ENCODE results near the gene C14orf180. TPM values are rescaled to one million over a fixed set of nuclear protein-coding genes. Genes with fewer than 3 reads are reported as not detected.

The C14orf180 gene
- total and polyA plus RNA-seq, 3 donors from 2014 or later = 0.16 to 0.86 TPM; not detected in 1

- Histone ChIP-seq H3K4me3 (no peak overlapping the region), H3K36me3 (ENCODE audit: low read depth, missing control alignments) (no peaks in the 10 kb centered on the region), H3K4me1 (peaks cover 21% of the 10 kb centered on the region), H3K27ac (no peak overlapping the region), H3K27me3 (no peaks in the 10 kb centered on the region), H3K9me3 (no peaks in the 10 kb centered on the region)
- DNase-seq = peak; percentile 23
- intact Hi-C loops (cut with DNase I; ENCODE audit: low total_unique reads) = no loop called here
- 43 to 73% methylated on average over 11 to 20 of the region's 20 CpGs for WGBS, 2 donors
- TF ChIP-seq CTCF (IDR thresholded peaks at IDR 0.05) (no peak), POLR2A (IDR thresholded peaks at IDR 0.05) (no peak)
Measured at GRCh38 chr14:104582005-104582404, 2.4 kb downstream of the C14orf180 start.

GRCh38 chr14:104582662-104583061 lies 3.1 kb downstream of the C14orf180 start:
- Histone ChIP-seq H3K4me1 (peaks cover 21% of the 10 kb centered on the region), H3K36me3 (ENCODE audit: low read depth, missing control alignments) (no peaks in the 10 kb centered on the region), H3K9me3 (no peaks in the 10 kb centered on the region), H3K27me3 (no peaks in the 10 kb centered on the region), H3K4me3 (no peak overlapping the region), H3K27ac (no peak overlapping the region)
- intact Hi-C loops (cut with DNase I; ENCODE audit: low total_unique reads) = no loop called here
- TF ChIP-seq CTCF (IDR thresholded peaks at IDR 0.05) = no peak
- TF ChIP-seq POLR2A (IDR thresholded peaks at IDR 0.05) = no peak
- WGBS, 2 donors = 31 to 67% methylated on average over 5 to 12 of the region's 12 CpGs
- peak; percentile 78 for DNase-seq

GRCh38 chr14:104583424-104584306 lies 4.1 kb downstream of the C14orf180 start:
- H3K27me3 ChIP-seq = no peaks in the 10 kb centered on the region
- WGBS, 2 donors = 81 to 88% methylated on average over 13 to 27 of the region's 27 CpGs
- no peak for DNase-seq
- TF ChIP-seq CTCF (IDR thresholded peaks at IDR 0.05) (no peak), POLR2A (IDR thresholded peaks at IDR 0.05) (no peak)
- H3K27ac ChIP-seq = no peak overlapping the region
- intact Hi-C loops (cut with DNase I; ENCODE audit: low total_unique reads) = no loop called here
- H3K9me3 ChIP-seq = no peaks in the 10 kb centered on the region
- H3K4me1 ChIP-seq = peaks cover 21% of the 10 kb centered on the region
- H3K36me3 ChIP-seq (ENCODE audit: low read depth, missing control alignments) = no peaks in the 10 kb centered on the region
- no peak overlapping the region for H3K4me3 ChIP-seq

GRCh38 chr14:104584557-104584956 lies 5.0 kb downstream of the C14orf180 start:
- Histone ChIP-seq H3K36me3 (ENCODE audit: low read depth, missing control alignments) (no peaks in the 10 kb centered on the region), H3K27ac (no peak overlapping the region), H3K4me3 (no peak overlapping the region), H3K4me1 (peaks cover 21% of the 10 kb centered on the region), H3K9me3 (no peaks in the 10 kb centered on the region), H3K27me3 (no peaks in the 10 kb centered on the region)
- TF ChIP-seq POLR2A (IDR thresholded peaks at IDR 0.05) (no peak), CTCF (IDR thresholded peaks at IDR 0.05) (no peak)
- DNase-seq = no peak
- intact Hi-C loops (cut with DNase I; ENCODE audit: low total_unique reads) = no loop called here
- 73% methylated on average over 8 to 10 of the region's 10 CpGs for WGBS, 2 donors
